ENCODE results near the gene TUT1.
"Not testable (repeated sequence)": the region's sequence is repeated elsewhere in the genome, so short reads cannot be mapped to it uniquely, and the experiment has no call there.

The TUT1 gene

DNA sequence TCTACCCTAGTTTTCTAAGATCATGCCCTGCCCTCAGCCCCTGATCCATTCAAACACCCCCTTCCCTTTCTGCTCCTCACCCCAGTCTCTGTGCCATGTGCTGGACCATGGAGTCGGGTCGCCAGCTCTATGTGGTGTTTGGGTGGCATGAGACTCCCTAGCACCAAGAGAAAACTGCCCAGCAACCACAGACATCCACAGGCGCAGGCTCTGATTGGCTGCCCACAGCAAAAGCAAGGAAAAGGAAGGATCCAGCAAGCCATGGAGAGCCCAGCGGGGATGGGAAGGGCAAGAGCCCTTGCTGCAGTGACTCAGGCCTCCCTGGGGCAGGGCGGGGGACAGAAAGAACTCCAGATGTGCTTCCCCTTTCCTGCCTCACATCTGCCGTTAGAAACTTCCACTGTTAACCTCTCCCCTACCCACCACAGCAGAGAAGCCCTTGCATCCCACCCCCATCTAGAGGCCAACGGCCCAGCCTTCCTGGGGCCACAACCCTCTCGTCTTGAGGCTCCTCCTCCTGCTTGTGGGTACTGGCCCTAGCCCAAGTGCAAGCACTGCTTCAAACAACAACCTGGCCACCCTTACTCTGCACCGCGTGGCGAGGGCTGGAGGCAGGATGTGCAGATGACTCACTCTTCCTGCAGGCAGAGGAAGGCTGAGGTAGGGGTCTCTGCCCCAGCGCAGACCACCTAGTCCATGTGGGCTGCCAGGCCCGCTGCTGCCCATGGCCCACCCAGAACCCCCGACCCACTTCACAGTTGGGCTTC is 35.0 kb downstream of the TUT1 start:
- DNase-seq (ENCODE audit: low read depth) = peak; percentile 77

- peak; percentile 69 for DNase-seq (ENCODE audit: low read depth)
Observed at GRCh38 chr11:62555464-62556107, 35.7 kb downstream of the TUT1 start.

- no peak for DNase-seq (ENCODE audit: low read depth)
Observed at GRCh38 chr11:62554387-62555167, 36.7 kb downstream of the TUT1 start.

GRCh38 chr11:62553839-62554361 is 37.4 kb downstream of the TUT1 start:
- no peak for DNase-seq (ENCODE audit: low read depth)

DNA sequence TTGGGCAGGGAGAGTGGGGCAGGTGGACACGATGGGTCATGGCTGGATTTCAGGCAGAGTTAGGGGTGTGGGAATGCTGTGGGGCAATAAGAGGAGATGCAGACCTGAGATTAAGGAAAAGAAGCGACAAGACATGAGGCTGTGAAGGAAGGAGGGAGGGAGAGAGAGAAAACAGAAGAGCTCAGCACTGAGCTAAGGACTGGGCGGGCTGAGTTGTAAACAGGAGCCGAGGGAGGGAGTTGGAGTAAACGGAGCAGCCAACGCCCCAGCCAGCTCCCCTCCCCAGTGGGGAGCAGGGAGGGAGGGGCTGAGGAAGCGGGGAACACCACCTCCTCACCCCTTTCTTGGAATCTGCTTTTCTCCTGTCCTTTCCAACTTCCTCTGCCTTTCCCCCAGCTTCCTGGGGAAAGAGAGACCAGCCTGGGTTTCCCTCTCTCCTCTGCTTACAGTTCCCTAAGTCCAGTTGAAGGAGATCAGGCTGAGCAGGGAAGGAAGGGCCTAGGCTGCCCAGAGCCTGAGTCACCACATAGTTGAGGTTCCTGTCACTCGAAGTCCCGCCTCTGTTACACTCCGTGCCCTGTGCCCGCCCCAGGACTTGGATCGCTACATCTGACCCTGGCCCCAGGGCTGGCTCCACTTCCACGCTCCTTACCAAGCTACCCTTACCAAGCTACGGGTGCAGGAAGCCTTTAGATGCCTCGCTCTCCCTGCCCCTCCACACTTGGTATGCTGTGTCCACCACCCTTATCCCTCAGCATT is 38.1 kb downstream of the TUT1 start:
- DNase-seq (ENCODE audit: low read depth) = peak; percentile 68

- DNase-seq (ENCODE audit: low read depth) = no peak
Observed at GRCh38 chr11:62552485-62553079, 38.7 kb downstream of the TUT1 start.

- not testable (repeated sequence) for DNase-seq (ENCODE audit: low read depth)
Observed at GRCh38 chr11:62550478-62550877, 40.8 kb downstream of the TUT1 start.

DNA sequence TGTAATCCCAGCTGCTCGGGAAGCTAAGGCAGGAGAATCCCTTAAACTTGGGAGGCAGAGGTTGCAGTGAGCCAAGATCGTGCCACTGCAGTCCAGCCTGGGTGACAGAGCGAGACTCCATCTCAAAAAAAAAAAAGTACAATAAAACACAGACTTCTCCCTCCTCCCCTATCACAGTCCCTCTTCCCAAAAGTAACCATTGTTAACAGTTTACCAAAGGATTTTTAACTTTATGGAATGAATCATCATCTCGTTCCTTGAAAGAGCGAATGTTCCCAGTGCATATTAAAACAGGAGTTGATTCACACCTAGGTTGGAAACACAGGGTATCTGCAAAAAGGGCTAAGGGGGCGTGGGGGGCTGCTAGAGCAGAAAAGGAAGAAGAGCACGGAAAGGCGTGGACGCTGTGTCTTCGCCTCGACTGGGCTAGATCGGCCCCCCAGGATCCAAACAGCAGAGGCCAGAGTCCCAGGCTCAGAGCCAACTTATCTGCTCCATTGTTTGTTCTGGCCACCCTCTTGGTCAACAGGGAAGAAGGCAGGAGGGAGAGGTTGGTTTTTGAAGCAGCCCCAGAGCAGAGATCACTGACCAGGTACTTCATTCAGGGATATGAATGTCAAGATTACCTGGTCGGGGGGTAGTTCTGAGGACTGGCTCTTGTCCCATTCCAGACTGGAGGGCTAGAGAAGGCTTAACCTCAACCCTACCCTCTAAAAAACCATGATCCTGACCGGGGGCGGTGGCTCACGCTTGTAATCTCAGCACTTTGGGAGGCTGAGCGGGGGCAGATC is 42.6 kb downstream of the TUT1 start:
- no peak for DNase-seq (ENCODE audit: low read depth)

GRCh38 chr11:62547691-62548281 is 43.5 kb downstream of the TUT1 start:
- DNase-seq (ENCODE audit: low read depth) = no peak

DNA sequence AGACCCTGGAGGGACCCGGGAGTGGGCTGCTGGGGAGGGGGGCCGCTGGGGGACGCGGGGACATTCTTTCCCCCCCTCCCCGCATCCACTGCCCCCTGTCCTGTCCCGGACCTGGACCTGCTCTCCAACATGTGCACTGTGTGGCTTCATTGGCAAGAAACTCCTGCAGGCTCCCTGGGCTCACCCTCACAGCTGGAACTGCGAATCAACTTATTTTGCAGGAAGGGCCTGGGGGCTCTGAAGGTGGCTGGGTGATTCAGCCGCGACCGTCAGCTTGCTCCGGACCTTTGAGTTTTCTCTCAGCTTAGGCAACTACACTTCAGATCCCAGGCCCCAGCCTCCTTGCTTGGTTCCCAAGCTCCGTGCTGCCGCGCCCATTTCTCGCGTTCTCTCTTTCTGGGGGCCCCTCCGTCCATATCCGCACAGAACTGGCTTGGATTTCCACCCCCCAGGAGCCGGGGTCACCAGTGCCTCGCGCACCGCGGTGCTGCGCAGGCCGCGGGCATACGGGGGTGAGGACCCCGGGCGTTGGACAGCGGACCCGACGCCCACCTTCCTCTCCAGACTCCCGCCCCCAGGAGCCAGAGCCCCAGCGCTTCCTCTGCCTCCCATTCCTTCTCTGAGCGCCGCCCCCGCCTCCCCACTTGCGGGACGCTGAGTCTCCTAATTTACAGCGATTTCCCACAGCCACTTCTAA is 44.2 kb downstream of the TUT1 start:
- no peak for DNase-seq (ENCODE audit: low read depth)

GRCh38 chr11:62546244-62546928 is 44.9 kb downstream of the TUT1 start, which contains the start of gene AHNAK:
TSS of gene AHNAK (minus strand) at chr11:62546806. CDS start at chr11:62536098, 10,708 bp downstream.
- DNase-seq (ENCODE audit: low read depth) = peak; percentile 55

DNA sequence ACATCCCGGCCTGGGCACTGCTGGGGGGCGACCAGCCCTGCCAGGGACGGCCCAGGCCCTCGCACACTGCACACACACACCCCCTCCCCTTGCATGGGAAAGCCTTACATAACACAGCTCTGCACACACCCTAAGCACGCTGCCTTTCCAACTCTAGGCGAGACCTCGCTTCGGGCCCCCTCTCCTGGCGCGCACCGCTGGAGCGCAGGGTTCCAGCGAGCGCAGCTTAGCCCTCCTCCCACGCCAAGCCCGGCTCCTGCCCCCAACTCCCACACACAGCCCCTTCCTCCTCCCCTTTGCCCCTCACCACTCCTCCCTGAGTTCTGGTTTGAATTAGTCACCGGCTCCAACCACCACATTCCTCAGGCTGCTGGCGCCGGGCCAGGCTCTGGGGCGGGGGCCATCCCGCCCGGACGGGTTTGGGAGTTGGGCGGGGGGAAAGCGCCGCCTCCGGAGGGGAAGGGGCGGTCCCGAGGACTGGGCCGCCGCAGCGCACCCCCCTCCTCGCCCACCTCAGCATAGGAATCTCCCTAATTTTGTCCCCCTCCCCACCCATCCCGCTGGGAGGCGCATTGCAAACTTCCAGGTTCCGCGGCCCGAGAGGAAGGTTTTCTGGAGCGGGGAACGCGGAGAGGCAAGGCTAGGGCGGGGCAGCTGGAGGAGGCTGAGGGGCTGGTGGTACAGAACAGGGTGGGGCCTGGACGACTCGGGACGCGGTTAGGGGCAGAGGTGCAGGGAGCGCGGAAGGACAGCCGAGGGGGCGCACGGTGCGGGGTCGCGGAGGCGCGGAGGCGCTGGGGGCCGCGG is 45.7 kb downstream of the TUT1 start:
- peak; percentile 63 for DNase-seq (ENCODE audit: low read depth)

DNA sequence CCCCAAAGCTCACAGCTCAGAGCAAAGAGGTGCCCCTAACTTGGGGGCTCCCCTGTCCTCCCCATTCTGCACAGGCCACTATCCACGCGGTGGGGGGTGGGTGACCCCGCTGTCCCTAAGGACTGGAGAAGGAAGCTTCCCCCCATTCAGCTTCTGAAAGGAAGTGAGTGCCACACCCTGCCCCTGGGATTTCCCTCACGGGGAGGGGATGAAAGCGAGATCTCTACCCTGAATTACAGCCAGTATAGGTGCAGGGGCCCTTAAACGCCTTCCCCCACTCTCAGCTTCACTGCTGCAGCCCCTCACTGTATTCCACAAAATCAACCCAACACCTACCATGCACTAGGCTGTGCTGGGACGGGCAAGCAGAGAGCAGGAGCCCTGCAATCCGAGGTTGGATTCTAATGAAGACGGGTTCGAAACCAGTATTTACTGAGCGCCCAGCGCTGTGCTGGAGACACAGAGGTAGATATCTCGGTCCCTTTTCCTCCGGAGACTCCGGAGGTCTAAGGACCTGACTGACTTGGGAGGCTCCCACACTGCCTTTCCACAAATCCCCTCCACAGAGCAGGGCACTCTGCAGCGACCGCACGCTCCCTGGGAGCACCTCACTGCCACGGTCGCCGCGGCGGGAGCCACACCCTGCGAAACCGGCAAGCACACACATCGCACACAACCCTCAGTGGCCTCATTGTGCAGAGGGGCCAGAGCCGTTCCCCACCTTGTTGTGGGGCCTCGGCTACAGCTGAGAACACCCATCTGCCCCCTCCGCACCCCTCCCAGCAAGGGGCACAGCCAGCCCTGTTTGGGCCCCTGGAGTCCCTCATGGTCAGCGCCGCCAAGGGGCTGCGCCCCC is 46.5 kb downstream of the TUT1 start:
- no peak for DNase-seq (ENCODE audit: low read depth)

- no peak for DNase-seq (ENCODE audit: low read depth)
Observed at GRCh38 chr11:62543680-62544444, 47.5 kb downstream of the TUT1 start.

DNA sequence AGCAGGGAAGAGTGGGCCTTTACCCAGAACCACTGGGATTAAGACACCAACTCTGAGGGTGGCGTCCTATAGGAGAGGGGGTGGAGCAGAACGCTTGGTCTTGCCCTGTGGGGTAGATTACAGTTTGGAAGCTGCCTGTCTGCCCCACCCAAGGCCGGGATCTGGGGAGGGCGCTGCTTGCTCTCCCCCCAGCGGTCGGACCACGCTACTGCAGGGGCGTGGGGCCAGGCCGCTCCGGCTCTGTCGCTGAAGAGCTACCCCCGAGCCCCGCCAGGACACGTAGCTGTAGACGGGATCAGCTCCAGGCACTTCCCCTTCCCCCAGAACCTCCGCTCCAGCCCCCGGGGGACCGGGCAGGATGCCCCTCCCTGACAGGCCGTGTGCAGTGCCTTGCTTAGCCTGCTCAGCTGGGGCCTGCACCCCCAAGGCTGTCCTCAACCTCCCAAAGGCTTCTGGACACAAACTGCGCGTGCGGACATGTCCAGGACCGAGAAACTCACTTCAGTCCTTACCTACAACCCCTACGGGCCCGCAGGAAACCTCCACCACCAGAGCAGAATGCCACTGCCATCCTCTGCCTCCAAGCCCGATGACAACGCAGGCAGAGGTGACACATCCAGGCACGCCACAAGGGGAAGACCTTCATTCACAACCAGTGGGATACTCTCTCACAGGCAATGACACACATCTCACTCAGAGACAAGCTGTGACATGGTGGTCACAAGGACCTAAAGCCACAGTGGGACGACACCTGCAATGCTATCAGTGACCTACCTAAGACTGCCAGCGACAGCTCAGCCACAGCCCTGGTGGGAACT is 48.4 kb downstream of the TUT1 start:
- DNase-seq (ENCODE audit: low read depth) = peak; percentile 55
